Measurements from ENCODE around the gene USH2A.

DNA sequence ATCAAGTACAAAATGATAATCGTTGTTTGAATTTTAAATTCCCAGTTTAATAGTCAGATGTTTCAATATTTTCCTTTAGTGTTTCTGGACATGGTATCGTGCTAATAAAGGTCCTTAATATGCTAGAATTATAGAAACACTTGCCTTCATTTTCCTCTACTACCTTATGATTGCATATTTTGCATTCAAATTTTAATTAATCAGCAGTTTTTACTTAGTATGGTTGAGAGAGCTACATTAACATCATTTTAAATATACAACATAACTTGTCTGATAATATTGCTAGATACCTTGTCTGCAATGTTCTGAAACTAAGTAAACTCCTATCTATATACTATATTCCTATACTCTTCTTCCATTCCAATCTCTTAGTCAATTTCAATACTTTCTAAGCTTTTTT, 66.3 kb downstream of the USH2A start:
- TF ChIP-seq, protein P1, sequence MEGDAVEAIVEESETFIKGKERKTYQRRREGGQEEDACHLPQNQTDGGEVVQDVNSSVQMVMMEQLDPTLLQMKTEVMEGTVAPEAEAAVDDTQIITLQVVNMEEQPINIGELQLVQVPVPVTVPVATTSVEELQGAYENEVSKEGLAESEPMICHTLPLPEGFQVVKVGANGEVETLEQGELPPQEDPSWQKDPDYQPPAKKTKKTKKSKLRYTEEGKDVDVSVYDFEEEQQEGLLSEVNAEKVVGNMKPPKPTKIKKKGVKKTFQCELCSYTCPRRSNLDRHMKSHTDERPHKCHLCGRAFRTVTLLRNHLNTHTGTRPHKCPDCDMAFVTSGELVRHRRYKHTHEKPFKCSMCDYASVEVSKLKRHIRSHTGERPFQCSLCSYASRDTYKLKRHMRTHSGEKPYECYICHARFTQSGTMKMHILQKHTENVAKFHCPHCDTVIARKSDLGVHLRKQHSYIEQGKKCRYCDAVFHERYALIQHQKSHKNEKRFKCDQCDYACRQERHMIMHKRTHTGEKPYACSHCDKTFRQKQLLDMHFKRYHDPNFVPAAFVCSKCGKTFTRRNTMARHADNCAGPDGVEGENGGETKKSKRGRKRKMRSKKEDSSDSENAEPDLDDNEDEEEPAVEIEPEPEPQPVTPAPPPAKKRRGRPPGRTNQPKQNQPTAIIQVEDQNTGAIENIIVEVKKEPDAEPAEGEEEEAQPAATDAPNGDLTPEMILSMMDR (tag by site-specific recombination; IDR thresholded peaks at IDR 0.05), result no peak
- no peak for TF ChIP-seq MYNN (tag by site-specific recombination; IDR thresholded peaks at IDR 0.05; ENCODE audit: borderline replicate concordance)

Measured in HEK293 (cell line).